Transverse colon (tissue), 4 donors: ENCODE data around the gene RIMBP2.

Source experiments
- CTCF ChIP-seq, 5 experiments: fragments of 200-600 bp in 3 of 5; fragments of 450-650 bp in 2 of 5; sonication (generic) in 3 of 5; IDR thresholded peaks; 1 replicate in 2 of 5; 2 replicates in 3 of 5; pipeline ENCODE4 v1.5.1; 2016 to 2017; ENCODE audit warnings: antibody characterized with exemption in 5 of 5, inconsistent platforms in 3 of 5, mild to moderate bottlenecking in 2 of 5, moderate library complexity in 1 of 5
- EP300 ChIP-seq: sonication (generic); formaldehyde crosslinking; IDR thresholded peaks from one replicate; pipeline ENCODE4 v1.6.1; 2017; ENCODE audit warnings: antibody characterized with exemption, low read depth
- POLR2A ChIP-seq: fragments of 450-650 bp; IDR thresholded peaks from one replicate; pipeline ENCODE4 v1.6.1; 2016; ENCODE audit warnings: antibody characterized with exemption, mild to moderate bottlenecking, moderate library complexity
- POLR2AphosphoS5 ChIP-seq, 3 donors: sonication (generic); formaldehyde crosslinking; IDR thresholded peaks; one replicate each; pipeline ENCODE4 v1.6.1; 2016; ENCODE audit warnings: antibody characterized with exemption in 3 of 3

DNA sequence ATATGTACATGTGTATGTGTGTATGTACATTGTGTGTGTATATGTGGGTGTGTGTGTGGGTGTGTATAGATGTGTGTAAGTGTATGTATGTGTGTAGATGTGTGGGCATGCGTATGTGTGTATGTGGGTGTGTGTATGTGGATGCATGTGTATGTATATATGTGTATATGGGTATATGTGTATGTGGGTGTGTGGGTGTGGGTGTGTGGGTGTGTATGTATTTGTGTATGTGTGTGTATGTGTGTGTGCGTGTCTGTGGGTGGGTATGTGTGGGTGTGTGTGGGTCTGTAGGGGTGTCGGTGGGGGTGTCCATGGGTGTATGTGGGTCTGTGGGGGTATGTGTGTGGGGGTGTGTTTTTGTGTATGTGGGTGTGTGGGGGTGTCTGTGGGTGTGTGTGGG lies 276.8 kb downstream of the RIMBP2 start:
- TF ChIP-seq CTCF (IDR thresholded peaks at IDR 0.05) (no peak), EP300 (no peak), POLR2A (no peak), POLR2AphosphoS5 (IDR thresholded peaks at IDR 0.05) (no peak)
